Mammary epithelial cell (primary cell): ENCODE data around the gene S100A5.

Source experiments
- CTCF ChIP-seq, 2 donors: IDR thresholded peaks in 1 of 2; conservative IDR thresholded peaks in 1 of 2; 2 replicates each; pipeline ENCODE4 v1.5.1; 2011 to 2012; ENCODE audit warnings: inconsistent platforms in 2 of 2, low read length in 2 of 2, mild to moderate bottlenecking in 2 of 2, control low read depth in 1 of 2, low read depth in 1 of 2; ENCODE audit not compliant: insufficient read depth in 1 of 2; ENCODE audit errors: extremely low read depth in 1 of 2
- EZH2 ChIP-seq: IDR thresholded peaks from 2 replicates; pipeline ENCODE4 v1.6.1; 2012; ENCODE audit warnings: low read length, inconsistent platforms, borderline replicate concordance

- TF ChIP-seq CTCF (conservative IDR thresholded peaks at IDR 0.05 in 1 of 2, IDR thresholded peaks at IDR 0.05 in 1 of 2; ENCODE audit: extremely low read depth in 1 of 2, insufficient read depth in 1 of 2, low read depth in 1 of 2, low read length in 2 of 2) (peak in 1 of 2 donors; percentile 21), EZH2 (no peak)
Measured at GRCh38 chr1:153490272-153491051, 50.3 kb downstream of the S100A5 start.
